Measurements from ENCODE around the gene NOM1.
A peak's percentile ranks its signal among the peaks of the same experiment; 100 is the strongest.

Gene NOM1

GRCh38 chr7:157005456-157006204 is 56.1 kb downstream of the NOM1 start:
- DNase-seq, result no peak

- DNase-seq, result no peak
These were observed 56.8 kb downstream of the NOM1 start for GRCh38 chr7:157006205-157006747.

- no peak for DNase-seq
These were observed 57.4 kb downstream of the NOM1 start for GRCh38 chr7:157006829-157007469.

GRCh38 chr7:157007470-157008066 is 58.1 kb downstream of the NOM1 start:
- no peak for DNase-seq

DNA sequence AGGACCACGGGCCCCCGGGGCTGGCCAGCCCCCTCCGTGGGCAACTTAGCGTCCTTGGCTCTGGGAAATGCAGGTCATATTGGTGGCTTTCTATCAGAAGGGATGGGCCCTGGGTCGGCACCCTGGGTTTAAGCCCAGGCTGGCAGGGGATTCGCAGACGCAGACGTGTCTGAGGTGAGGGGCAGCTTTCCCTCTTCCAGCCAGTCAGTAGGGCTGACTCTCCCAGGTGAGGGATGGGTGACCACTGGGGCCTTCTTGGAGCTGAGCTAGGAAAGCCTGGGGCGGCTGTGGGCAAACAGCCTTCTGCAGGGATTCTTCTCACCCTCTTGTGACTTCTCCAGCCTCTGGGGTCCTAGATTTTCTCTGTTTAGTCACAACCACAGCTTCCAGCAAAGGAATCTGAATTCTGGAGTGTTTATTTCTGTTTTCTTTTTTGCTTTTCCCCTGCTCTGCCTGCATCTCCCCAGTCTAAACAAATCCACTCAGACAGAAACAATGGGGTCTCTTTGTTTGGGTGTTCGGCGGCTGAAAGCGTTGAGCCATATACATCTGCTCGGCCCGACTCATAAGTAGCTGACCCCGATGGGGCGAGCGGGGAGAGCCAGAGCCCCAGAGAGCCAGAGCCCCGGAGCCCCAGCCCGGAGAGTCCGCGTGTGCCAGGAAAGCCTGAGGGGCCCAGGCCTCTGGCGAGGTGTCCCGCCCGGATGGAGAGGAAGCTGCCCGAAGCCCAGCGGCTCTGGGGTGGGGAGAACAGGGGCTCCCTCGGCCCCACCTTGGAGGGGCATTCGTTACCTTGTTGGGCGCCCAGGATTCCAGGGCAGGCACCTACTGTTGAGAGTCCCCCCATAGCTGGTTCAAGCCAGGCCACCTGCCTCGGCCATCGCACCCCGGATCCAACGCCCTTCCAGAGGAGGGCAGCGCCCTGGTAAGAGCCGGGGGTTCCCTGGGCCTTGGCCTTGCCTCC is 59.0 kb downstream of the NOM1 start:
- DNase-seq, result no peak

- DNase-seq, result no peak
These were observed 59.8 kb downstream of the NOM1 start for GRCh38 chr7:157009170-157009777.

DNA sequence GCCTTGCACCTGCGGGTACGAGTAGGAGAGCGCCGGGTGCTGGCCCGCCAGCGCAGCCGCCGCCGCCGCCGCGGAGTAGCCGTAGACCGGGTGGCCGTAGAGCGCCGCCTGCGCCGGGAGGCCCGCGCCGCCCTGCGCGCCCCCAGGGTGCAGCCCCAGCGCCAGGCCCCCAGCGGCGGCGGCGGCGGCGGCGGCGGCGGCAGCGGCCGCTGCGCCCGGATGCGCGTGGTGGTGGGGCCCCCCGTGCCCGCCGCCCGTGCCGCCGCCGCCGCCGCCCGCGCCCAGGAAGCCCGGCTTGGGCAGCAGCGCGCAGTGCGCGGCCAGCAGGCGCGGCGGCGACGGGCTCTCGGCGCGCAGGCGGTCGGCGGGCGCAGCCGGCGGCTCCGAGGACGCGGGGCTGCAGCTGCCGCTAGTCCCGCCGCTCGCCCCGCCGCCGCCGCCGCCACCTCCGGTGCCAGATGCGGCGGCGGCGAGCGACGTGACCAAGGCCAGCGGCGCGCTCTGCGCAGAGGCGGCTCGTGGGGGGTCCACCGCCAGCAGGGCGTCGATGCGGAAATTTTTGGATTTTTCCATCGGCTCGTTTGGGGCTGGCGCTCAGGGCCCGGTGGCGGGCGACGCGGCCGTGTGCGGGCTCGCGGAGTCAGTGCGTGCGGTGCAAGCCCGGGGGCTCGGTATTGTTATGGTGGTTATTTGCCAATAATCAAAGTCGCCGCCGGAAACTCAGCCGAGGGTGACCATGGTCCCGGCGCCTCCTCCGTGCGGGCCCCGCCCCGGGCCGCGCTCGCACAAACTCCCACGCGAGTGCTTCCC is 60.5 kb downstream of the NOM1 start:
- no peak for DNase-seq

DNA sequence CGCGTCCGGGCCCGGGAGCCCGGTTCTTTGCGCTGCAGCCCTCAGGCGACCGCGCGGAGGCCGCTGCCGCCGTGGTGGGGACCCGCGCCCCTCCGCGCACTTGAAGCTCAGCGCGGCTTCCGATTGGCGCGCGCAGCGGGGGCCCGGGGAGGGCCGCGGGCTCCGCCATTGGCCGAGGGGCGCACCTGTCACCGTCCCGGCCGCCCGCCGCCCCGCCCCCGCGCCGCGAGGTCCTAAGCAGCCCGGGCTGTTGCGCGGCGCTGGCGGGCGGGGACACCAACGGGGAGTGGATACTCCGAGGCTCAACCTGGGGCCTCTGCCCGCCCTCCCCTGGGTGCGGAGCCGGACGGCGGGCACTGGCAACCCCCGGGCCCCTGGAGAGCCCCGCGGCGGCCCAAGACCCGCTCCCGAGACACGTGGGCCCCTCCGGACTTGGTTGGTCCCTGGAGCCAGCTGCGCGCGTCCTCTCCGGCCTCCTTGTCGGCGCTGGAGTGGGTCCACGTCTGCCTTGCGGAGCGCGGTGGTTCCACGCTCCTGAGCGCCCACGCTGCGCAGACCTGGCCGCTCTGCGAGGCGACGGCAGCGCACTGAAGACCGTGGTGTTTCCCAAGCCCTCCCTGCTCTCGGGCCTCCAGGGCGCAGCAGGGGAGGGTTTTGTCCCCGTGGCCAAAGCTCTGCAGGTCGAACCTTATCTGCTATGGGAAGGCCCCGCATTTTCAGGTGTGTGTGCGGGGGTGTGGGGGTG is 61.2 kb downstream of the NOM1 start, which contains the start of gene MNX1:
MNX1 (minus strand) TSS at position 76 of the 745 bp plus-strand sequence. CDS start 313 bp downstream, outside the sequence.
- DNase-seq, result peak; percentile 56

GRCh38 chr7:157011333-157012112 is 62.0 kb downstream of the NOM1 start:
- DNase-seq, result no peak

DNA sequence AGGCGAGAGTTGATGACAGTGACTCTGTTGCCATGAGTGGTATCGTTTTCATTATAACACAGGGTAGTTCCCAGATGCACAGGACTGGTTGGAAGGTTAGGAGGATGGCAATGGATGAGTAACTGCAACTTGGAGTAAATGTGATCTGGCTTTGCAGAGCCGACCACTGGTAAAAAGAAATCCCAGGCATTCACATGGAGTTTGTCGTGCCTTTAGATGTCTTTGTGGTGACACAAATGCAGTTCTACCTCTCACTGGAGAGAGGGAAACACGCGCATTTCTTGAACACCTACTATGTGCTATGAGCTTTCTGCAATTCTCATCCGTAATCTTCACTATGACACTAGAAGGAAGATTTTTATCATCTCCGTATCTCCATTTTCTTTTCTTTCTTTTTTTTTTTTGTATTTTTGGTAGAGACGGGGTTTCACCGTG is 62.6 kb downstream of the NOM1 start:
- DNase-seq, result no peak

DNA sequence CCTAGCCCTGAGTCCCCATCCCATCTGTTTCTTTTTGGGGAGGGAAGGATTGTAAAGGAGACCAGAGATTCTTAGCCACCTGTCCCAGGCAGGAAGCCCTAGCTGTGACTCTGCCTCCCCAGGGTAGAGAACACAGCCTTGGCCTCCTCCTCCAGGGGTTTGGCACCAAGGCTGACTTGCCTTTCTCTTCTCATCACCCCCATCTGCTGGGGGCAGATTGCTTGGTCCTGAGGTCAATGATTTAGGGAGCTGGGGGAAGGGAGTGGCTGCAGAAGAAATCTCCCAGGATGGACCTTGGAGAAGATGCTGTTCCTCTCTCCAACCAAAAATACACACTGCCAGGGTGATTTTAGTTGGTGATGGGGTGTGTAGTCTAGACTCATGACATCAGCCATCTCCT is 63.6 kb downstream of the NOM1 start:
- DNase-seq, result no peak

DNA sequence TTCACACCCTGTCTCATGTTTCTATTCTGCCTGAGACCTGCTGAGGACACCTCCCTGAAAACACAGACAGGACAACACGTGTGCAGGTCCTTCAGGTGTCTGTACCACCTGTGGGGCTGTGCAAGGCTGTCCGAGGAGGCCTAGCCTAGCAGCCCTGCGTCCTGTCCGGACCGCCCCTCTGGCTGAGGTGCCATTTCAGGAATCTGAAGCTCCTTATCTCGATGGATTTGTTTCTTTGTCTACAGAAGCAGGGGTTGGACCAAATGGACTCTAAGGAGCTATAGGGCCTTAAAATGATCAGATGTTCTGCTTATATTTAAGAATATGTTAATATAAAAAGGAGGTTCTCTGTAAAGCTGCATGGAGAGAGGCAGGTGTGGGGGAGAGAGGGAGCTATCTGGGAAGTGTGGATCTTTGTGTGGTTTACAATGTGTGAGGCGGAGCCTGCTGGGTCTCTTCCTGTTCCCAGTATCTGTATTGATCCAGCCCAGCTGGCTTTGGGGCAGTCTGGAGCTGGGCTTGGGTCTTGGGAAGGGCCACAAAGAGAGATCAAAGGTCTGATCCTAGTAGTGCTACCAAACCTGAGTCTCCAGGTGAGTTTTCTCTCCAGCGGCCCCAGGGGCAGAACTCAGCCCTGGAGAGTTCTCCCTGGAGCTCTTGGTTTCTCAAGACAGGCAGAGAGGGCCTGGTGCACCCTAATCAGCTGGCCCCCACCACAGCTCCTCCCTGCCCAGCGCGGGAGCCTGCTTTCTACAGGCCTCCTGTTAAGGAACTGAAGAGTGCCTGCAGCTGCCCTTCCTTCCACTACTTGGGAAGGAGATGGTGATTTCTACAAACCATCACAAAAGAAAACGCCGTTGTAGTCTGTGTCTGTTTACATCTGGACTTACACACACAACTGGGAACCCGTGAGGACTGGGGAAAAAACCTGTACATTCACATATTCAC is 64.4 kb downstream of the NOM1 start:
- no peak for DNase-seq

- DNase-seq, result no peak
These were observed 65.4 kb downstream of the NOM1 start for GRCh38 chr7:157014635-157015555.

GRCh38 chr7:157016024-157016351 is 66.5 kb downstream of the NOM1 start:
- DNase-seq, result no peak

DNA sequence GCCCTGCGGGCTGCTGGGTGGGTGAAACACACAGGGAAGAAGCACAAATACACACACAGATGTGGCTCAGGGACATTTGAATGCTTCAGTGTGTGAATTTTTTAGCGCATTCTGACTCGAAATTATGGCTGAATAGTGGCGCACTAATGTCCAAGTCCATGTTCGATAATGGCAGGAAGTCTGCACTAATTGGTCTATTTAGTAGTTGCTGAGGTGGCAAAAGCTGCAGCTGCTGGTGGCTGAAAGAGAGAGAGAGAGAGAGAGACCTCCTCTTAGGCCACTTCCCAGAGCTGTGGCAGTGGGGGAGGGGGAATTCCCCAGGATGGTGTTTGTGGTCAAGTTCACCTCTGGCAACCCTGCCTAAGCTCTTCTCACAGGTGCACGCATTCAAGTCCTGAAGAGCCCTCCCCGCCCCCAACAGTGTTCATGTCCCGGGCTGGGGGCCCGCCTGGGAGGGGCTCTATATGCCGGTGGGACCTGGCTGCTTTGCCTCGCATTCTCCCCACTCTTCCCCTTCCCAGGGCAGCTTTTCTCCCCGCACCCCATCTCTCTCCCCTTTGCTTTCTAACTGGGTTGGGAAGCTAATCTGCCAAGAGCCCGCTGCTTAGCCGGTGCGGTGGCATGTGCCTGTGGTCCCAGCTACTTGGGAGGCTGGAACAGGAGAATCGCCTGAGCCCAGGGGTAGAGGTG is 67.0 kb downstream of the NOM1 start:
- no peak for DNase-seq

GRCh38 chr7:157017149-157017548 is 67.6 kb downstream of the NOM1 start:
- no peak for DNase-seq
